Left ventricle myocardium inferior (tissue), 1 donor: ENCODE measurements around the gene ECE1. TPM values are rescaled to one million over a fixed set of nuclear protein-coding genes. Genes with fewer than 3 reads are reported as not detected.
A peak's percentile ranks its signal among the peaks of the same experiment; 100 is the strongest.

Experiments used
- DNase-seq: peaks from one replicate; pipeline ENCODE4 v3.0.0-alpha.2; 2020
- H3K27ac ChIP-seq: fragments of 200-600 bp; replicated peaks from 2 replicates; pipeline ENCODE4 v1.8.0; 2021
- H3K27me3 ChIP-seq: fragments of 200-600 bp; 2 replicates; pipeline ENCODE4 v1.8.0; 2021; ENCODE audit warnings: low read depth
- H3K36me3 ChIP-seq: fragments of 200-600 bp; 2 replicates; pipeline ENCODE4 v1.8.0; 2021
- H3K4me1 ChIP-seq: fragments of 200-600 bp; 2 replicates; pipeline ENCODE4 v1.8.0; 2021
- H3K4me3 ChIP-seq: fragments of 200-600 bp; 2 replicates; pipeline ENCODE4 v1.8.0; 2021; ENCODE audit warnings: mild to moderate bottlenecking, moderate library complexity
- H3K9me3 ChIP-seq: fragments of 200-600 bp; replicated peaks from 2 replicates; pipeline ENCODE4 v1.8.0; 2021
- CTCF ChIP-seq: fragments of 200-600 bp; IDR thresholded peaks from 2 replicates; pipeline ENCODE4 v1.8.0; 2021; ENCODE audit warnings: antibody characterized with exemption, mild to moderate bottlenecking, borderline replicate concordance
- intact Hi-C: fragments of 100-400 bp; cut with micrococcal nuclease; formaldehyde crosslinking; loops from one replicate; pipeline ENCODE4 v1.11.0; 2022
- total RNA-seq: library from RNA; stranded (reverse); fragmentation: NEBNext Ultra II Directional; extraction: Animal tissue kit (Norgen Biotek cat#: 25700); gene quantifications from one replicate; pipeline ENCODE4 v1.2.1, GENCODE V29; 2021
- donor health status: DM: no; HTN: yes; CAD: no; lungs with severe emphysema.

The ECE1 gene
- total RNA-seq, 1 donor from 2014 or later: 54.7 TPM

DNA sequence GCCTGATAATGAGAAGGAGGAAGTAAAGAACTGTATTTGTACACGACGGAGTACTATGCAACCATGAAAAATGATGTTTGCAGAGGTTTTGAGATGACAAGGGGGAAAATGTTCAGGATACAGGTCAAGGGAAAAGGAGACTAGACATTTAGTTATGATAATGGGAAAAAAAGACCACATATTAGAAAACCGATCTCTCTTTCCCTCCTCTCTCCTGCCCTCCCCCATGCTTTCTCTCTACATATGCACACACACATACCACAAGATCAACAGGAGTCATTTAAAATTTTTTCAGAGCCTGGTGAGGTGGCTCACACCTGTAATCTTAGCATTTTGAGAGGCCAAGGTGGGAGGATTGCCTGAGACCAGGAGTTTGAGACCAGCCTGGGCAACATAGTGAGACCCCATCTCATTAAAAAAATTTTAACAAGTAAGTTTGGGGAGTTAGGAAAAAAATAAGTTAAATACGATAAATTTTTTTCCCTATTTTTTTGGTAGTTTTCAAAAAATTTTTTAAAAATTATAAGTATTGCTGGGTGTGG is 44.5 kb downstream of the ECE1 start:
- DNase-seq: no peak
- intact Hi-C loops: no loop called here
- peaks cover 91% of the 10 kb centered on the region for H3K36me3 ChIP-seq
- H3K9me3 ChIP-seq: no peaks in the 10 kb centered on the region
- H3K27me3 ChIP-seq: no peaks in the 10 kb centered on the region
- H3K27ac ChIP-seq: no peak overlapping the region
- H3K4me1 ChIP-seq: no peaks in the 10 kb centered on the region
- no peak overlapping the region for H3K4me3 ChIP-seq
- TF ChIP-seq CTCF: no peak

DNA sequence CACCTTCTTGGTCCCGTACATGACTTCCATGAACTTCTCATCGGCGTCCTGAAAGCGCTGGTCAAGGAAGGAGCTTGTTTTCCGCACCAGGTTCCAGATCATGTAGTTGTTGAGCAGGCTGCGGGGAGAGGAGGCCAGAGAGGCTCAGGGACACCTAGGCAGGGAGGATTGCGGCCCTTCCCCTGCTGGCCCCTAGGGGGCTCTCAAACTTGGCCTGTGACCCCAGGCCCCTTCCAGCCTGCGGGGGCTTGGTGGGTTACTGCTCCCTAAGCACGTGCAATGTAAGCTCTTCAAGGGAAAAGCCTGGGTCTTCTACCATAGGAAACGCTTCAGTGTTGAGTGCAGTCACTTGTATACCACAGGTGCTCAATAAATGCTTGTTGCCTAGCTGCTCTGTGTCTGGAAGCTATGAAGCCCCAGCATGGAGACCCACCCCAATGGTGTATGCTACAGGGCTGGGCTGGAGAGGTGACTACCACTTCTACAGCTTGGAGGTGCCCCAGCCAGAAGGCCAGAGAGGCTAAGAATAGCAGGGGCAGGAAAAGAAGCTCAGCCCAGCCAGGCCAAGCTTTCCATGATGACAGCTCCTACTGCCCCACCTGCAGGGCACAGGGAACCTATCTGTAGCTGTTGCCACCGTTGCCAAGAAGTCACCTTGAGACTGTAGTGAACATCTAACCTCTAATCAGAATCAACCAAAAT is 45.1 kb downstream of the ECE1 start:
- intact Hi-C loops: no loop called here

GRCh38 chr1:21244154-21244553 is 46.1 kb downstream of the ECE1 start:
- Histone ChIP-seq H3K27me3 (no peaks in the 10 kb centered on the region), H3K9me3 (no peaks in the 10 kb centered on the region), H3K27ac (no peak overlapping the region), H3K36me3 (peaks cover 90% of the 10 kb centered on the region), H3K4me3 (no peak overlapping the region), H3K4me1 (peaks cover 4% of the 10 kb centered on the region)
- TF ChIP-seq CTCF: no peak
- no peak for DNase-seq
- intact Hi-C loops: no loop called here

More for the DNA sequence above, 45.1 kb downstream of the ECE1 start:
- no peaks in the 10 kb centered on the region for H3K4me1 ChIP-seq
- no peak for DNase-seq
- peaks cover 88% of the 10 kb centered on the region for H3K36me3 ChIP-seq
- no peak overlapping the region for H3K27ac ChIP-seq
- no peaks in the 10 kb centered on the region for H3K27me3 ChIP-seq
- TF ChIP-seq CTCF: peak; percentile 29
- no peak overlapping the region for H3K4me3 ChIP-seq
- H3K9me3 ChIP-seq: no peaks in the 10 kb centered on the region

DNA sequence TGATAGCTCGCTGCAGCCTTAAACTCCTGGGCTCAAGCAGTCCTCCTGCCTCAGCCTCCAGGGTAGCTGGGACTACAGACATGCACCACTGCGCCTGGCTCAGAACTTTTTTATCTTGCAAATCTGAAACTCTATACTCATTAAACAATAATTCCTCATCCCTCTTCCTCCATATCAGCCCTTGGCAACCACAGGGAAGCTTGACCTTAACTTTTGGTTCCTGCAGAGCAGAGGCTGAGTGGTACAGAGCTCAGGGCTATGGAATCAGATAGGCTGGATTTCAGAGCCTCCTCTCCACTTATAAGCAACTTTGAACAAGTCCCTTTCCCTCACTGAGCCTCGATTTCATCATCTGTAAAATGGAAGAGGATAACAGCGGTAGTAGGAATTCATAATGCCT is 47.4 kb downstream of the ECE1 start:
- no peak for DNase-seq
- intact Hi-C loops: no loop called here
- H3K27me3 ChIP-seq: no peaks in the 10 kb centered on the region
- no peak overlapping the region for H3K27ac ChIP-seq
- H3K9me3 ChIP-seq: no peaks in the 10 kb centered on the region
- TF ChIP-seq CTCF: no peak
- H3K36me3 ChIP-seq: peaks cover 96% of the 10 kb centered on the region
- H3K4me1 ChIP-seq: peaks cover 17% of the 10 kb centered on the region
- no peak overlapping the region for H3K4me3 ChIP-seq

DNA sequence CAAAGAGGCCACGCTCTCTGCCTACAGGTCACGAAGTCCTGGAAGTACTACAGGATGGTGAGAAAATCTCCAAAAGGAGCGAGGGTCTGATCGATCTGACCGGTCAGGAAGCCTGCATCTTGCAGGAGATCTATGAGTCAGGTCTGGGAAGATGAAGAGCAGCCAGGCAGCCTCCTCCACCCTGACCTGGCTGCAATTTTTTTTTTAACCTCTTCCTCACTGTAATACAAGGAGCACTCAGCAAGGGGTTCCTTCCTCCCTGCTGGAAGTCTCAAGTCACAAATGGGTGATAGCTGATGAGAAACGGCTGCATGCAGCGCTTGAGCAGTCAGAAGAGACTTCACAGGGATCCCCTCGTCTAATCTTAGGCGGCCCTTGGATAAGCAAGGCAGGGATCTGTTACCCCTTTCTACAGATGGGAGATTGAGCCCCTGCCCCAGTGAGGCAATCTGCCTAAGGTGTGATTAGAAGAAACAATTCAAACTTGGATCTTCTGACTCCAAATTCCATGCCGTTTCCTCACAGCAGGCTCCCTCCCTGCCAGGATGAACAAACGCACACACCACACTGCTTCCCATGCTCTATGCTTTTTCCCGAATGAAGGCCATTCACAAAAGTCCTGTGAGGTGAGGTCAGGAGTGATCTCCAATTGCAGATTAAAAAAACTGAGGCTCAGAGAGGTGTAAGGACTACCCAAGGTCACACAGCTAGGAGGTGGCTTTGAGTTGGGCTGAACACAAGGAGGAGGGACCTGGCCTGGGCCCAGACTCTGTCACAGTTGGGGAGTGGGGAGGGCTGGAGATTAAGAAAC is 48.3 kb downstream of the ECE1 start:
- Histone ChIP-seq H3K27me3 (no peaks in the 10 kb centered on the region), H3K36me3 (peaks cover 96% of the 10 kb centered on the region), H3K27ac (no peak overlapping the region), H3K4me1 (peaks cover 26% of the 10 kb centered on the region), H3K4me3 (no peak overlapping the region), H3K9me3 (no peaks in the 10 kb centered on the region)
- DNase-seq: no peak
- TF ChIP-seq CTCF: no peak
- intact Hi-C loops: no loop called here
